Middle frontal gyrus (tissue), 1 donor: ENCODE measurements around the gene TEX38.
"Not testable (repeated sequence)": the region's sequence is repeated elsewhere in the genome, so short reads cannot be mapped to it uniquely, and the experiment has no call there.

Source experiments
- DNase-seq: peaks from one replicate; pipeline ENCODE4 v3.0.0-alpha.2; 2015; ENCODE audit warnings: low spot score; ENCODE audit errors: extremely low spot score

Gene TEX38

DNA sequence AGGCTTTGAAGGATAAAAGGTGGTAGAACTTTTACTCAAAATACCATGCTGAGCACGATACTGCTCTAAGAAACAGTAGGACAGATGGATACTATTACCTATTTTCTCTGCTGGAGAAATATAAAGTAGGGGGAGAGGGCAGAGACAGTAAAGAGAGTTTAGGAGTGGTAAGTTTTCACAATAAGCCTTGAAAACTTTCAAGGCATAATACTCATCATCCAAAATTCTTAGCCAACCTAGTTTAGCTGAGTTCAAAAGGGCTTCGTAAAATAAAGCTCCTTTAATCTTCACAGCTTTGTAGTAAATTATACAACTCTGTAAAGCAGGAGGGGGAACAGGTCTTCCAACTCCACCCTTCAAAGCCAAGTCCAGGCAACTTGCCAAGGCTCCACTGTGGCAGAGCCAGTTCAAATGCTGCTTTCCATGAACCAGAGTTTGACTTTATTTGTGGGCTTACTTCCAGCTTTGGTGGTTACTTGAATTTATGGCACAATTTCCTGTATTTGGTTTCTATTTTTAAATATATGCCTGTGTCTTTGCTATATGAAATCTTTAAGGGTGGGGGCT, 15.5 kb downstream of the TEX38 start:
- no peak for DNase-seq

DNA sequence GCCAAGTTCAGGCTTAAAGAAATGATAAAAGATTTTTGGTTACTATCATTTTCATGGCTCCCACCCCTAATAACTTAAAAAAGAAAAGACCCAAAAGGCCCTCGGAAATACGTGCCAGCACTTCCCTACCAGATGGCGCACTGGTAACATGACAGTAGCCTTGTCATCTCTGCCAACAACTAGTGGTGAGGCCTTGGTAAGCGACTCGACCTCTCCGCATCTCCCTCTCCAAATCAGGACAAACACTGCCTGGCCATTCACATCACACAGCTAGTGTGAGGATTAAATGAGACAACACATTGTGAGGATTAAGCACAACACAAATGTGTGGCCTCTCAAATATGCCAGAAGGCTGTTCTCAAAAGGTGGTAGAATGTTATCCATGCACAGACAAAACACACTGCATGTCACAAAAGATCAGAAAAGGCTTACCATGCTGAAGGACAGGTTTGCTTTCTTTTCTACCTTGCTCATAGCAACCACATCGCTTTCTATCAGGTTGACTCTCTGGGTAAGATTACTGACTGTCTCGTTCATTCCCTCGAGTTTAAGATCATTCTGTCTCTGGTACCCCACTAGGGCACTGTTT, 16.4 kb downstream of the TEX38 start:
- no peak for DNase-seq

DNA sequence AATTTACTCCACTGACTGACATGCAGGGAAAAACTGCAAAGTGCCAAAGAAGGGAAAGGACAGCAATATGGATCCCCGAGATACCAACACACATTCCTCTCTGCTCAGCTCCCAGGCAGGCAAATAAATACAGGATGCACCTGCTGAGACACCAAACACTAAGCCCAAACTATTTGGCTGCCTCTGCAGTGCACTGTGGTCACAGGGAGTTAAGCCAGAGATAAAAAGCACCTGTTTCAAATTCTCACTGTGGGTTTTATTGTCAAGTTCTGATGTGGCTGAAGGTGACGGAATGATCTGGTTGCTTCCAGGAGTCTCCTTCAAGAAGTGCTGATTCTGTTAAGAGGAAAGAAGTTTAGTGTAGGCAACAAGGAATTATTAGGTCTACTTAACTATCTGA, 17.7 kb downstream of the TEX38 start:
- DNase-seq, result no peak

DNA sequence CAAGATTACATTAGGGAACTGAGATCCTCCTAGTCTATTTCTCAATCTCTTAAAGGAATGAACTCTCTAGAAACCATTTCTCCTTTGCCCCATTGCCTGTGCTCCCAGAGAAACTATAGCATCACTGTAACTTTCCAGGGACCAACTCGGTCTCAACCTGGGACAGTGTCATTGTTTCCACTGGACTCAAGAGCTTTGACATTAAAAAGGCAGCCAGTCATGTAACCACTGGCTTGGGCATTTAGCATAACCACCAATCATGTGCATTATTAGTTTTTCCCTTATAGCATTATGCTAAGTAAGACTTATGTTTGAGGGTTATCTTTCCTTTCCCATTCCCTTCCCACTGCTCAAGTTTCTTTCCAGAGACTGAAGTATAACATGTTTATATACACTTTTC, 18.2 kb downstream of the TEX38 start:
- DNase-seq, result no peak

DNA sequence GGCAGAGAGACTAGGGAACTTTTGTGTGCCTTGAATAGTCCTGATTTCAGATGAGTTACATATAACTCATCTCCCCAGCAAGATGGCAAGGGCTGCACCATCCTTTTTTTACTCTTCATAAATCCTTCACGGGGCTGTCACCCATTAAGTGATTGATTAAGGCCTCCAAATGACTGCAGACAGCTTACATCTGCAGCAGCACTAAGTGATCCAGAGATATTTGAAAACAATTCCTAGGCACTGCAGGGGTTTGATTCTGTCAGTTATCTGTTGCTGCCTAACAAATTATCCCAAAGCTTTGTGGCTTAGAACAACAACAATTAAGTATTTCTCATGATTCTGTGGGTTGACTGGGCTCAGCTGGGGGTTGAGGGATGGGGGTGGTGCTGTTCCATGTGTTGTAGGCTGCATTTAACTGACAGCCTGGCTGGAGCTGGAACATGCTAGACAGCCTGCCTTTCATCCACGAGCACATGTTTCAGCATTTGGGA, 19.3 kb downstream of the TEX38 start:
- DNase-seq, result no peak

DNA sequence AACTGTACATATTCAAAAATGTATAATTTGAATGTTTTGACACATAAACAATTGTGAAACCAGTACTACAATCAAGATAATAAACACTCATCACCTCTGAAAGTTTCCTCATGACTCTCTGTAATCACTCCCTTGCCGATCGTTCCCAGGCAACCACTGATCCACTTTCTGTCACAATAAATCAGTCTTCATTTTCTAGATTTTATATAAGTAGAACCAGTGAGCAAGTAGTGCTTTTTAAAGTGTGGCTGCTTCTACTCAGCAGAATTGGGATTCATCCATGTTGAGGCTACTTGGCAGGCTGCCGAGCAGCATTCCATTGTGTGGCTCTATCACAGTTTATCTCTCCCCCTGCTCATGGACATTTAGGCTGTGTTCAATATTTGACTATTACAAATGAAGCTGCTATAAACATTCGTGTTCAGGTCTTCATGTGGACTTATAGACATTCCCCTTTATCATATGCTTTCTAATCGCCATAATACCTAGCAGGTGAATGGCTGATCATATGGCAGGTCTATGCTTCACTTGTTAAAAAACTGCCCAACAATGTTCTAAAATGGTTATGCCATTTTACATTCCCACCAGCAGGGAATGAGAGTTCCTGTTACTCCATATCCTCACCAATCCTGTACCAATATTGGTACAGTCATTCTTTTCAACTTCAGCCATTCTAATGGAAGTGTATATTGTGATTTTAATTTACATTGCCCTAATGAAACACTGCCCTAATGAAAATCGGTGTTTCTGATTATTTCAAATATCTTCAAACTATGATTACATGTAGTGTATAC, 20.5 kb downstream of the TEX38 start:
- DNase-seq, result no peak

DNA sequence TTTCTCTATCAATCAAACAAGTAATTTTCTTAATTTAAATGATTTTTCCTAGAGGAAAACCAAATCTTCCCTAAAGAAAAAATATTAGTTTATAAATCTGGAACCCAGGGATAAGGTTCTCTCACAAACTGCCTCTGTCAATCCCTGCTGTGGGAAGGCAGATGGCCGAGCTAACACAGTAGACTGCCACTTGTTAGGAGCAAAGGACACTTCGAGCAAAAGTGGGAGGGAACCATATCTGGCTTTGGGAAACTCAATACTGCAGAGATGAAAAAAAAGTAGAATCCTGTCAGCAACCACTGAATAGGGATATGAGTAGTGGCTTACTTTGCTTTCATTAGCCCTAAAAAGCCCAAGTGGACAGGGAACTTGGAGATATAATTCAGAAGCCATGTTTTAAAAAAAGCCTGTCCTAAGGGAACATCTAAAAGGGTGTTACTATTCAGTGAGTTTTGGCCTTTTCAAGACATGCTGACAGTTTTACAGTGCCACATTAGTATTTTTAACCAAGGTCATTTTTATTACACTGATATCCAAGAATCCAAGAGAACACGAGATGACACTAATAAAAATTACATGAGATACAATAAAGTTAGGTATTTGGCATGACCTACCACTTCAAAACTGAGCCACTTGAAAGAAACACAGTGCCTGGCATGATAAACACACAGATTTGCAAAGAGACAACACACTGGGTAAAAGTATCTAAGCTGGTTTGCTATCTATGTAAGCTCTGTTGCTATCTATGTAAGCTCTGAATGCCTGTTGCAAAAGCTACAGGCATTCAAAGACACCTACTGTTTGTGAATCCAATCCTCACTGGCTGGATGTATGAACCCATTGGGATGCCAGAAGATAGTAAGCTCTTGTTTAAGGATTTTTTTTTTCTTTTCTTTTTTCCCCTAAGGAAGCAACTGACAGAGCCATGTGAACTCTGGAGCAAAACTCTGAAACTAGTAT, 21.4 kb downstream of the TEX38 start:
- DNase-seq, result no peak

DNA sequence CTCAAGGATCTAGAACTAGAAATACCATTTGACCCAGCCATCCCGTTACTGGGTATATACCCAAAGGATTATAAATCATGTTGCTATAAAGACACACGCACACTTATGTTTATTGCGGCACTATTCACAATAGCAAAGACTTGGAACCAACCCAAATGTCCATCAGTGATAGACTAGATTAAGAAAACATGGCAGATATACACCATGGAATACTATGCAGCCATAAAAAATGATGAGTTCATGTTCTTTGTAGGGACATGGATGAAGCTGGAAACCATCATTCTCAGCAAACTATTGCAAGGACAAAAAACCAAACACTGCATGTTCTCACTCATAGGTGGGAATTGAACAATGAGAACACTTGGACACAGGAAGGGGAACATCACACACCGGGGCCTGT, 23.0 kb downstream of the TEX38 start:
- not testable (repeated sequence) for DNase-seq

DNA sequence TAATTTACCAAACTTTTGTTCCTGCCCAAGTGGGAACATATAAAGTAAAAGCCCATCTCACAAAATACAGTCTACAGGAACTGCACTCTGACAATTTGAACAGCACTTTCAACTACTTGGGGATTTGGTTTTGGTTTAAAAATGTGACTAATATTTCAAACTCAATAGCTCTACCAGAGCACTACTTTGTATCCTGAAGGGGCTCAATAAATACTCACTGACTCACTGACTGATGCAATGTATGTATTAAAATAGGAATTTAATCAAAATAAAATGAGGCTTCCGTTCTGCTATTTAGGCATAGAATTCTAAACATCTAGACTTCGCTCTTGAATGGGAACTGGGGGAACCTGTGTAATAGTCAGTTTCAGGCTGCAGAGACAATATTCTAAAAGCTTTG, 25.4 kb downstream of the TEX38 start:
- DNase-seq, result no peak

DNA sequence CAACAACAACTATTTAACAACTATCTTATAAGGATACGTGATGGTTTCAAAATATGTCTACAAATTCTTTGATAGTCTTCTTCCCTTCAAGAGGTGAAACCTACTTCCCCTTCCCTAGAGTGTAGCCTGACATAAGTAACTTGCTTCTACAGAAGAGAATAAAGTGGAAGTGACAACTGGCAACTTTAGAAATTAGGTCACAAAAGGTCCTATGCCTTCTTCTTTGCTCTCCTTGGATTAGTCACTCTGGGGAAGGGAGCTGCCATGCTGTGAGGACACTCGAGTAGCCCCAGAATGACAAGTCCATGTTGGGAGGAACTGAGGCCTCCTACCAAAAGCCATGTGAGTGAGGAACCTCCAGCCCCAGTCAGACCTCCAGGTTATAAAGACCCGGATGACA, 28.0 kb downstream of the TEX38 start:
- no peak for DNase-seq

DNA sequence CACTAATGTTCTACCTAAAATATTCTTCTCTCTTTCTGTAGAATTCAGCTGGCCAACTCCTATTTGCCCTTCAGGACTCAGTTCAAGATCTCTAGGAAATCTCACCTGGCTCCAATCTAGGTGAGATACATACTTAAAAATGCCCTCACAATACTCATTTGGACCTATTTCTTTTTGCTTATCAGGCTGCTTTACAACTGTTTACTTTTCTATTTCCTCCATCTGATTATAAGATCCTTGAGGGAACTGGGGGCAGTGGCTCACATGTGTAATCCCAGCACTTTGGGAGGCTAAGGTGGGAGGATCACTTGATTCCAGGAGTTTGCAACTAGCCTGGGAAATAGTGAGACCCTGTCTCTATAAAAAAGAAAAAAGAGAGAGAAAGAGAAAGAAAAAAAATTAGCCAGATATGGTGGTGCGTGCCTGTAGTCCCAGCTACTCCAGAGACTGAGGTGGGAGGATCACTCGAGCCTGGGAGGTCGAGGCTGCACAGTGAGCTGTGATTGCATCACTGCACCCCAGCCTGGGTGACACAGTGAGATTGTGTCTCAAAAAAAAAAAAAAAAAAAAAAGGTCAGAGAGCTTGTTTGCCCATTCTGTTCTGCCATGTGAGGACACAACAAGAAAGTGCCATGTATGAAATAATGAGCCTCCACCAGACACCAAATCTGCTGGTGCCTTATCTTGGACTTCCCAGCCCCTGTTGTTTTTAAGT, 32.4 kb downstream of the TEX38 start:
- DNase-seq, result no peak

DNA sequence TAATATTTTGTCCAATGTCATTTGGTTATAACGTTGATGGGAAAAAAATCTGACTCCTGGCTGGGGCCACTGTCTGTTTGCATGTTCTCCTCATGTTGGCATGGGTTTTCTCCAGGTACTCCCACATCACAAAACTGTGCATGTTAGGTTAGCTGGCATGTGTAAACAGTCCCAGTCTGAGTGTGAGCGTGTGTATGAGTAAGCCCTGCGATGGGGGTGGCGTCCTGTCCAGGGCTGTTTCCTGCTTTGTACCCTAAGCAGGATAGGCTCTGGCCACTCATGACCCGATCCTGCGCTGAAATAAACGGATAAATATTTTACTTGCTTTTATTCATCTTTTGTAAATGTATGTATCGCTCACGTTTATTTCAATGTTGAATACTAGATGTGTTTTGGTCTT, 33.8 kb downstream of the TEX38 start:
- DNase-seq, result no peak

DNA sequence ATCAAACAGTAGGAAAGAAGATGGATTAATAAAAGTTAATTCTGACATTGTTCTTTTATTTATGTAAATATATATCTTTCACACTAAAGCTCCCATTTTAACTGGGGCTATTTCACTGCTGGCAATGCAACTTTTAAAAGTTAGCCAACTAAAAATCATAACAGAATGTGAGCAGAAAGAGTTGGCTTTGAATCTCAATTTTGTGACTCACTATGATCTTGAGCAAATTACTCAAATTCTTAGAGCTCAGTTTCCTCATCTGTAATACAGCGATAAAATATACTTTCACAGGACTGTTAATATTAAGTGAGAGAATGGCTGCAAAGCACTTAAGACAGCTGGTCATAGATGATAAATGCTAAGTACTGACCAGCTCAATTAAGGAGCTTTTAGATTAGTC, 36.5 kb downstream of the TEX38 start:
- no peak for DNase-seq

DNA sequence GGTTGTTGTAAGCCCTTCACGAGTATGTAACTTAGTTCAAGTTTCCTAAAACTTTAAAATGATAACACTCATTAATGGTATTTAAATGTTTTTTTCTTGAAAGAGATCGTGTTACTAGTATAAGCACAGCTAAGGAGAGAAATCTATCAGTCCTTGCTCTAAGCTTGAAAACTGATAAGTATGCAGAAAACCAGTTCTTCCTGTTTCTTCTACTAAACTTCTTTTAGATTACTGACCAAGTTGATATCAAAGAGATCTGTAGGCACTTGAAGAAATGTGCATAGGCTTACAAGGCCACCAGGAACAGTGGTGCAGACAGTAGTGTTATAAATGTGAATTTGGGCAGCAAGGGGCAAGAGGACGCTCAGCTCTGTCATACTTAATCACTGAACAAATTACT, 43.3 kb downstream of the TEX38 start:
- no peak for DNase-seq

DNA sequence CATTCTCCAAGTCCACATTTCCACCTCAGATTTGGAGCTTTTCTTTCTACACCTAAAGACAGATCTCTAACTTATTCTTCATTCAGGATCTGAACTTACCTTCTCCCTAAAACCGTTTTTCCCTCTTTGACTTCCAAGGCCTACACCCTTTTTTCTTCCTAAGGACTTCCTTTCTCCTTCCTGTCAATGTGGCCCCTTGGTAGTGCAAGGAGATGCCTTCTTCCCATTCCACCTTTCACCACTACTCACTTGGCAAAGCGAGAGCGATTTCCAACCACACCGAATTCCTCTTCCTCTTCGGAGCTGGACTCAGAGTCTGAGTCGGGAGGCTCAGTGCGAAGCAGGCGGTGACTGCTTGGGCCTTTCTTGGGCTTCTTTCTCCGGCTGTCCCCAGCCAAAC, 46.0 kb downstream of the TEX38 start:
- no peak for DNase-seq

DNA sequence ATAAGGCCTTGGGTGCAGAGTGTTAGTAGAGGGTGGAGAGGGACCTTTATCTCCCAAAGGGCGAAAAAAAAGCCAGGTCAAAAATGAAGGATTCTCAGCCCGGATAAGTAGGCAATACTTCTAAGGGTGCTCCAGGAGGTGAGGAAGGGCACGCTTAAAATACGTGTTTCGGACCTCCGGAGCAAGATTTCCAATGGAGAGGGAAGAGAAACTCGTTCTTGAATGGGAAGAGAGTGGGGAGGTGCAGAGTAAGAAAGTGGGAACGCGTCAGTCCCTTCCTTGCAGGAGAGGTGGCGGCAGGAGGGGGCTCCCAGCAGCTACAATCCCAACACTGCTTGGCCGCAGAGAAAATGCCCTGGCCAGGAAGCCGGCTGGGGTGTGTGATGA, 46.7 kb downstream of the TEX38 start:
- DNase-seq, result no peak

DNA sequence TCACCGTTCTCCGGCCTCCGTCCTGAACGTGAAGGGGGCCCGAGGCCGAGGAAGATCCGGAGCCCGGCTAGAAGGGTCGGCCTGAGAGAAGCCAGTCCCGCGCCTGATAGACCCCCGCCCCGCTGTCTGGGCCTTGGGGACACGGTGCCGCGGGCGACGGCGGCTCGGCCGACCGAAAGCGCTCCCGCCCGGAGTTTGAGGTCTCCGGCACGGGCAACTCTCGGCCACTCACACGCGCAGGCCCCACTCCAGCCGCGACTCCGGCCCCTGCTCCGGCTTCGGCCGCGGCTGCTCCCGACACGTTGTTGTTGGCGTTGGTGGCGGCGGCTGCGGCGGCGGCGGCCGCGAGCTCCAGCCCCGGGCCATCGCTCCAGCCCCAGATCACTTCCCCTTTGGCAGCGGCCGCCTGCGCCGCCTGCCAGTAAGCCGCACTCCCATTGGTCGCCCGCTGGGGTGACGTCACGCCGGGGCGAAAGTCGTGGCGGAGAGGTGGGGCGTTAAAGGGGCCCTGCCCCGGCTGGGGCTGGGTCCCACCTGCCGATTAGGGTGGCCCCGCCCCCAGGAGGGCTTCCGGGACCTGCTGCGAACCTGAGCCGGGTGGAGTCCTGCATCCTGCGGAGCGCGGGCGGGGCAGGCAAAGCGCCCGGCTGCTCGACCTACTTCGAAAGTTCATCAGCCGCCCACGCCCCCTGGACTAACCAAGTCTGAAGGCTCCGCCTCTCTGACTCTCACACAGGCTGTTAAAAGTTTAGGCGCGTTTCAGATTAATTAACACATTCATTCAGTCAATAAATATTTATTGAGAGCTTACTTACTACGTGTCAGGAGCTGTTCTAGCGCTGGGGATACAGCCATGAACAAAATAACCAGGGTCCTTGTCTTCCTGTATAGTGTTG, 47.3 kb downstream of the TEX38 start, which contains the start of gene EFCAB14:
Gene EFCAB14 (minus strand): TSS at position 388 of the 896 bp plus-strand sequence. CDS start 1,027 bp downstream, outside the sequence.
- peak; percentile 91 for DNase-seq

DNA sequence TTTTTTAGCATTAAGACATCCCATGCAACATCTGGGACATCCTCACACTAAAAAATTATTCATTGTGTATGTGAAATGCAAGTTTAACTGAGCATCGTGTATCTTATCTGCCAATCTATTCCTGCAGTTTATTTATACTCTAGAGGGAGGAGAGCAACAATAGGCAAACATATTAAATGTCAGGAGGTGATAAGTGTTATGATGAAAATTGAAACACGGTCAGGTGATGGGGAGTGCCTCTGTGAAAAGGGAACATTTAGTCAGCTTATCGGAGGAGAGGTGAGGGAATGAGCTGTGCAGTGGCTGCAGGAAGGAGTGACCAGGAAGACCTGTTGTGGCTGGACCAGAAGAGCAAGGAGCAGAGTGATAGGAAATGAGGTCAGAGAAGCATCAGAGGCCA, 48.0 kb downstream of the TEX38 start:
- DNase-seq, result no peak

DNA sequence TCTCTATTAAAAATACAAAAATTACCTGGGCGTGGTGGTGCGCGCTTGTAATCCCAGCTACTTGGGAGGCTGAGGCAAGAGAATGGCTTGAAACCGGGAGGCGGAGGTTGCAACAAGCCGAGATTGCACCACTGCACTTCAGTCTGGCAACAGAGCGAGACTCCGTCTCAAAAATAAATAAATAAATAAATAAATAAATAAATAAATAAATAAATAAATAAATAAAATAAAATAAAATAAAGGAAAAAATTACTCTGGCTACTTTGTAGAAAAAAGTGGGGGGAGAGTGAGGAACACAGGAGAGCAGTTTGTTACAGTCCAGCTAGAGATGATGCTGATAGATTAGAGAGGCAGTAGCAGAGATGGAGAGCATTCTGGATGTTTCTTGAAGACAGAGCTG, 48.7 kb downstream of the TEX38 start:
- not testable (repeated sequence) for DNase-seq

DNA sequence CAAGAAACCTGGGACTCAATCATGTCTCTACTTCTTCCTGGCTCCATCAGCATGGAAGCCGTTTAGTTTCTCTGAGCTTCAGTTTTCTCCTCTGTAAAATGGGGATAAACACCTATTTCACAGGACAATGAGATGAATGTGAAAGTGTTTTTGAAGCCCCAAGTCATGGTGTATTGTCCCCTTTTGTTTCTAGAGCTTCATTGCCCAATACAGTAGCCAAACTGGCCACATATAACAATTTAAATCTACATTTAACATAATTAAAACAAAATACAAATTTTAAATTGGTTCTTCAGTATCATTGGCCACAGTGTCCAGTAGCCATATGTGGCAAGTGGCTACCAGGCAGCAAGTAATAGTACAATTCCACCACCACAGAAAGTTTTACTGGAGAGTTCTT, 49.5 kb downstream of the TEX38 start:
- no peak for DNase-seq
